Endothelial cell of umbilical vein (primary cell): ENCODE measurements around the gene SCAF1. TPM values are rescaled to one million over a fixed set of nuclear protein-coding genes. Genes with fewer than 3 reads are reported as not detected.

Source experiments
- BruUV-seq: library from RNA; stranded (reverse); fragments of 400-500 nt; replicated peaks from 2 replicates; lab custom pipeline; 2021; lab: Mats Ljungman, UMichigan
- CTCF ChIA-PET: fragments of 300-600, 350-600 bp; sonication (Branson Sonifier 250); formaldehyde crosslinking; loops from one replicate; lab custom pipeline; 2021; ENCODE audit warnings: antibody characterized with exemption, inconsistent platforms; lab: Charles Lee
- POLR2A ChIA-PET: fragments of 300-600, 350-600 bp; sonication (Branson Sonifier 250); formaldehyde crosslinking; loops from one replicate; lab custom pipeline; 2021; ENCODE audit warnings: antibody characterized with exemption, inconsistent platforms; lab: Charles Lee
- DNase-seq: peaks from one replicate; pipeline ENCODE4 v3.0.0-alpha.2; 2011; ENCODE audit warnings: low read depth, low spot score
- FAIRE-seq: peaks from 2 replicates; lab custom pipeline; 2011; peaks lifted over from hg19 to GRCh38; lab: Jason Lieb, UNC
- H2AFZ ChIP-seq: 2 replicates; pipeline ENCODE4 v1.6.0; 2012; ENCODE audit warnings: low read depth, low read length, control low read depth, inconsistent platforms
- H3K27ac ChIP-seq: 2 replicates; pipeline ENCODE4 v1.5.1; 2011; ENCODE audit warnings: low read depth, mild to moderate bottlenecking, control low read depth, low read length, moderate library complexity; ENCODE audit not compliant: insufficient read depth
- H3K27me3 ChIP-seq, 2 experiments: 2 replicates each; pipeline versions ENCODE4 v1.6.0 to v1.6.1; 2011; ENCODE audit warnings: low read length in 2 of 2, mixed read lengths in 1 of 2; ENCODE audit not compliant: control insufficient read depth in 2 of 2, insufficient read depth in 2 of 2
- H3K36me3 ChIP-seq, 2 experiments: 2 replicates in 1 of 2; 3 replicates in 1 of 2; pipeline ENCODE4 v1.5.1; 2011; ENCODE audit warnings: low read length in 2 of 2, mild to moderate bottlenecking in 1 of 2, moderate library complexity in 1 of 2; ENCODE audit not compliant: control insufficient read depth in 2 of 2, insufficient read depth in 2 of 2; ENCODE audit errors: extremely low read depth in 1 of 2
- H3K4me1 ChIP-seq: 3 replicates; pipeline ENCODE4 v1.5.1; 2011; ENCODE audit warnings: mild to moderate bottlenecking, low read length; ENCODE audit not compliant: control insufficient read depth, insufficient read depth; ENCODE audit errors: extremely low read depth
- H3K4me2 ChIP-seq: 2 replicates; pipeline ENCODE4 v1.6.1; 2011; ENCODE audit warnings: low read length, control low read depth, mixed read lengths; ENCODE audit not compliant: insufficient read depth
- H3K4me3 ChIP-seq, 3 experiments: fragments of 200-600 bp in 1 of 3; sonication (generic), shearing (Covaris generic) in 1 of 3; replicated peaks in 1 of 3; 2 replicates each; pipeline ENCODE4 v1.5.1; 2011 to 2016; ENCODE audit warnings: control low read depth in 3 of 3, low read length in 3 of 3, mild to moderate bottlenecking in 2 of 3, inconsistent platforms in 1 of 3, low read depth in 1 of 3, moderate library complexity in 1 of 3; ENCODE audit not compliant: insufficient read depth in 1 of 3
- H3K79me2 ChIP-seq: 2 replicates; pipeline ENCODE4 v1.6.0; 2012; ENCODE audit warnings: low read length, inconsistent platforms; ENCODE audit not compliant: control insufficient read depth, insufficient read depth
- H3K9ac ChIP-seq: replicated peaks from 2 replicates; pipeline ENCODE3; 2011; ENCODE audit warnings: low read length, control low read depth; ENCODE audit not compliant: insufficient read depth; ENCODE audit errors: extremely low read depth
- H3K9me1 ChIP-seq: replicated peaks from 3 replicates; pipeline ENCODE4 v1.6.0; 2011; ENCODE audit warnings: mild to moderate bottlenecking, low read length; ENCODE audit not compliant: control insufficient read depth, insufficient read depth; ENCODE audit errors: extremely low read depth
- H3K9me3 ChIP-seq: replicated peaks from 2 replicates; pipeline ENCODE4 v1.5.1; 2012; ENCODE audit warnings: low read length, inconsistent platforms; ENCODE audit not compliant: control insufficient read depth, insufficient read depth
- H4K20me1 ChIP-seq: replicated peaks from 2 replicates; pipeline ENCODE3; 2011; ENCODE audit warnings: mild to moderate bottlenecking, low read length; ENCODE audit not compliant: control insufficient read depth, insufficient read depth; ENCODE audit errors: extremely low read depth
- EZH2 ChIP-seq: IDR thresholded peaks from 2 replicates; pipeline ENCODE4 v1.6.1; 2012; ENCODE audit warnings: borderline replicate concordance, low read depth, mild to moderate bottlenecking, moderate library complexity, low read length, inconsistent platforms; ENCODE audit not compliant: severe bottlenecking
- FOS ChIP-seq: IDR thresholded peaks from 2 replicates; pipeline ENCODE4 v1.6.1; 2011; ENCODE audit warnings: mild to moderate bottlenecking, low read length, moderate library complexity, borderline replicate concordance; ENCODE audit not compliant: insufficient read depth
- GATA2 ChIP-seq: IDR thresholded peaks from 2 replicates; pipeline ENCODE4 v1.7.0; 2011; ENCODE audit warnings: low read depth, mild to moderate bottlenecking, moderate library complexity, mixed read lengths, low read length; ENCODE audit not compliant: insufficient read length, insufficient read depth
- JUN ChIP-seq: IDR thresholded peaks from 2 replicates; pipeline ENCODE4 v1.6.1; 2011; ENCODE audit warnings: borderline replicate concordance, low read depth; ENCODE audit not compliant: insufficient read length, insufficient read depth
- MYC ChIP-seq: IDR thresholded peaks from one replicate; pipeline ENCODE4 v1.6.1; 2011; ENCODE audit warnings: mild to moderate bottlenecking, low read depth, low read length
- POLR2A ChIP-seq: IDR thresholded peaks from 2 replicates; pipeline ENCODE4 v1.6.1; 2012; ENCODE audit warnings: low read depth, mild to moderate bottlenecking, control low read depth, low read length
- POLR2AphosphoS5 ChIP-seq: IDR thresholded peaks from 2 replicates; pipeline ENCODE4 v1.6.1; 2012; ENCODE audit warnings: low read depth, mild to moderate bottlenecking, control low read depth, low read length, moderate library complexity; ENCODE audit not compliant: insufficient read depth
- dilution Hi-C: fragments of 300-500 bp; cut with MboI; formaldehyde crosslinking; loops from one replicate; pipeline ENCODE4 v1.15.0; 2019; ENCODE audit warnings: low sequenced_read_pairs; ENCODE audit not compliant: extremely low pct_ligation_motif_present
- intact Hi-C: fragments of 100-400 bp; cut with micrococcal nuclease; formaldehyde crosslinking; loops from one replicate; pipeline ENCODE4 v1.10.0; 2022
- polyA plus RNA-seq, 4 experiments: library from polyadenylated mRNA; depleted of rRNA in 3 of 4; stranded (reverse) in 3 of 4; unstranded in 1 of 4; fragments of >200 nt; gene quantifications; 2 replicates each; pipeline versions ENCODE4 v1.2.1 to v1.2.3, GENCODE V29; 2011 to 2012; ENCODE audit warnings: missing spikeins in 1 of 4
- total RNA-seq: library from RNA; stranded (reverse); gene quantifications from 2 replicates; pipeline ENCODE4 v1.2.3, GENCODE V29; 2021
- TF ChIP-seq, protein P1 (sequence below): IDR thresholded peaks from 2 replicates; pipeline ENCODE4 v1.6.1; 2011; ENCODE audit not compliant: insufficient read depth, insufficient read length
- TF ChIP-seq, protein P2 (sequence below), 2 donors: IDR thresholded peaks; 1 replicate in 1 of 2; 2 replicates in 1 of 2; pipeline ENCODE4 v1.5.1; 2011; ENCODE audit warnings: low read length in 2 of 2, mild to moderate bottlenecking in 2 of 2, moderate library complexity in 2 of 2, control low read depth in 1 of 2, inconsistent platforms in 1 of 2, low read depth in 1 of 2; ENCODE audit not compliant: insufficient read depth in 1 of 2; ENCODE audit errors: extremely low read depth in 1 of 2

The SCAF1 gene
- total and polyA plus RNA-seq, 2 donors (not counting 3 experiments of a cell fraction or from before 2014, with no cell fraction given): 13.3 to 75.8 TPM

DNA sequence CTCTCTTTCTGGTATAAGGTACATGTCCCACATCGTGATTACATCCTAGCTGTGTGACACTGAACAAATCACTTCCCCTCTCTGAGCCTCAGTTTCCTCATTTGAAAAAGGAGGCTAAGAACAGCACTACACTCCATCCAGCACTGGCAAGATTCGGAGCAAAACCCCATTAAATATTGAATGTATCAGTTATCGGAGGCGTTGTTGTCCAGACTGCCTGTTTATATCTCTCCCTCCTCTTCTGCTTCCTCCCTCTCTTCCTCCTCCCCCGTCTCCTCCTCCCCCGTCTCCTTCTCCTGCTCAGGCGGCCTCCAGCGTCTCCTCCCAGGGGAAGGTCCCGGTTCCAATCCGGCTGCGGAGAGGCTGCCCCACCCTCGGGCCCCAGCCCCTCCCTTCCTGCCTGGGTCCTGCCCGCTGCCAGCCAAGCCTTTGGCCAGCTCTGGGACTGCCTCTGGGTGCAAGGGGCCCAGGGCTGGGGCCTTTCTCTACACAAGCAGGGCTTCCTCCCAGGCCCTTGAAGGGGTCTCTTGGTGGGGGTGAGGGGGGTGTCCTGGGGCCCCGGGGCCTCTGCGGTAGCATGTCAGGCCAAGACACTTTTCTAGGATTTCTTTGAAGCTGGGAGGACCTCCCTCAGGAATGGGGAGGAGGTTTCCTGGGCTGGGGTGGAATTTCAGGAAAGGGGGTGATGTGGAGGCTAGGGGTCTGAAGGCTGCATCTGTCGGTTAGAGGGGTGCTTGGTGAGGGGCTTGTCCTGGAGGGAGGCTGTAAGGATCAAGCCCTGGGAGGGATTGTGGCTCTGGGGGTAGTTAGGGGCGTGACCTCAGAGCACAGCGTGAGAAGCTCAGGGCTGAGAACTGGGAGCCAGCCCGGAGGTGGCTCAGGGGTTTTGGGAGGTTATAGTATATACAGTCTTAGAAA is 3.9 kb upstream of the SCAF1 start:
- Histone ChIP-seq H3K4me3 (peak overlapping the region; percentile 20 to 83 (median 50)), H2AFZ (no peak overlapping the region), H3K4me1 (peaks cover 24% of the 10 kb centered on the region), H3K36me3 (peaks cover 0 to 2% of the 10 kb centered on the region in 2 experiments), H3K79me2 (peaks cover 23% of the 10 kb centered on the region), H3K9ac (peak overlapping the region; percentile 28), H4K20me1 (no peaks in the 10 kb centered on the region), H3K9me1 (no peaks in the 10 kb centered on the region), H3K4me2 (peak overlapping the region; percentile 60), H3K27me3 (no peaks in the 10 kb centered on the region), H3K27ac (peak overlapping the region; percentile 33), H3K9me3 (no peaks in the 10 kb centered on the region)
- no TSS peak for BruUV-seq
- intact Hi-C loops (no loop called here), dilution Hi-C loops (no loop called here)
- TF ChIP-seq MYC: no peak
- no peak for TF ChIP-seq JUN
- TF ChIP-seq, protein P1, sequence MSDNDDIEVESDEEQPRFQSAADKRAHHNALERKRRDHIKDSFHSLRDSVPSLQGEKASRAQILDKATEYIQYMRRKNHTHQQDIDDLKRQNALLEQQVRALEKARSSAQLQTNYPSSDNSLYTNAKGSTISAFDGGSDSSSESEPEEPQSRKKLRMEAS: no peak
- TF ChIP-seq GATA2: no peak
- no peak for TF ChIP-seq FOS
- TF ChIP-seq, protein P2, sequence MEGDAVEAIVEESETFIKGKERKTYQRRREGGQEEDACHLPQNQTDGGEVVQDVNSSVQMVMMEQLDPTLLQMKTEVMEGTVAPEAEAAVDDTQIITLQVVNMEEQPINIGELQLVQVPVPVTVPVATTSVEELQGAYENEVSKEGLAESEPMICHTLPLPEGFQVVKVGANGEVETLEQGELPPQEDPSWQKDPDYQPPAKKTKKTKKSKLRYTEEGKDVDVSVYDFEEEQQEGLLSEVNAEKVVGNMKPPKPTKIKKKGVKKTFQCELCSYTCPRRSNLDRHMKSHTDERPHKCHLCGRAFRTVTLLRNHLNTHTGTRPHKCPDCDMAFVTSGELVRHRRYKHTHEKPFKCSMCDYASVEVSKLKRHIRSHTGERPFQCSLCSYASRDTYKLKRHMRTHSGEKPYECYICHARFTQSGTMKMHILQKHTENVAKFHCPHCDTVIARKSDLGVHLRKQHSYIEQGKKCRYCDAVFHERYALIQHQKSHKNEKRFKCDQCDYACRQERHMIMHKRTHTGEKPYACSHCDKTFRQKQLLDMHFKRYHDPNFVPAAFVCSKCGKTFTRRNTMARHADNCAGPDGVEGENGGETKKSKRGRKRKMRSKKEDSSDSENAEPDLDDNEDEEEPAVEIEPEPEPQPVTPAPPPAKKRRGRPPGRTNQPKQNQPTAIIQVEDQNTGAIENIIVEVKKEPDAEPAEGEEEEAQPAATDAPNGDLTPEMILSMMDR (IDR thresholded peaks at IDR 0.05; ENCODE audit: extremely low read depth in 1 of 2, insufficient read depth in 1 of 2, low read depth in 1 of 2, low read length in 2 of 2): no peak
- TF ChIP-seq POLR2A: no peak
- TF ChIP-seq EZH2: no peak
- TF ChIP-seq POLR2AphosphoS5: no peak
- DNase-seq (peak; percentile 67), FAIRE-seq (peak; percentile 94)
- ChIA-PET CTCF (interaction anchor here (0.6 kb wide), 1 partner anchor 62 kb away, joined by 4 read pairs; no protein-coding TSS in a partner anchor), POLR2A (interaction anchor here (0.5 to 1.0 kb wide), 3 partner anchors 38 to 111 kb away, joined by 3 read pairs; partner anchors contain the start of gene RCN3)
